Measurements from ENCODE around the gene ROBO1.

GRCh38 chr3:79032686-79033318 lies 735.0 kb downstream of the ROBO1 start:
- TF ChIP-seq, protein P1, sequence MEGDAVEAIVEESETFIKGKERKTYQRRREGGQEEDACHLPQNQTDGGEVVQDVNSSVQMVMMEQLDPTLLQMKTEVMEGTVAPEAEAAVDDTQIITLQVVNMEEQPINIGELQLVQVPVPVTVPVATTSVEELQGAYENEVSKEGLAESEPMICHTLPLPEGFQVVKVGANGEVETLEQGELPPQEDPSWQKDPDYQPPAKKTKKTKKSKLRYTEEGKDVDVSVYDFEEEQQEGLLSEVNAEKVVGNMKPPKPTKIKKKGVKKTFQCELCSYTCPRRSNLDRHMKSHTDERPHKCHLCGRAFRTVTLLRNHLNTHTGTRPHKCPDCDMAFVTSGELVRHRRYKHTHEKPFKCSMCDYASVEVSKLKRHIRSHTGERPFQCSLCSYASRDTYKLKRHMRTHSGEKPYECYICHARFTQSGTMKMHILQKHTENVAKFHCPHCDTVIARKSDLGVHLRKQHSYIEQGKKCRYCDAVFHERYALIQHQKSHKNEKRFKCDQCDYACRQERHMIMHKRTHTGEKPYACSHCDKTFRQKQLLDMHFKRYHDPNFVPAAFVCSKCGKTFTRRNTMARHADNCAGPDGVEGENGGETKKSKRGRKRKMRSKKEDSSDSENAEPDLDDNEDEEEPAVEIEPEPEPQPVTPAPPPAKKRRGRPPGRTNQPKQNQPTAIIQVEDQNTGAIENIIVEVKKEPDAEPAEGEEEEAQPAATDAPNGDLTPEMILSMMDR (IDR thresholded peaks at IDR 0.05) = peak; percentile 50 to 82 (median 76)
- TF ChIP-seq POLR2A (IDR thresholded peaks at IDR 0.05) = no peak
